ENCODE results near the gene TAF11L12.
"Not testable (repeated sequence)": the region's sequence is repeated elsewhere in the genome, so short reads cannot be mapped to it uniquely, and the experiment has no call there.

DNA sequence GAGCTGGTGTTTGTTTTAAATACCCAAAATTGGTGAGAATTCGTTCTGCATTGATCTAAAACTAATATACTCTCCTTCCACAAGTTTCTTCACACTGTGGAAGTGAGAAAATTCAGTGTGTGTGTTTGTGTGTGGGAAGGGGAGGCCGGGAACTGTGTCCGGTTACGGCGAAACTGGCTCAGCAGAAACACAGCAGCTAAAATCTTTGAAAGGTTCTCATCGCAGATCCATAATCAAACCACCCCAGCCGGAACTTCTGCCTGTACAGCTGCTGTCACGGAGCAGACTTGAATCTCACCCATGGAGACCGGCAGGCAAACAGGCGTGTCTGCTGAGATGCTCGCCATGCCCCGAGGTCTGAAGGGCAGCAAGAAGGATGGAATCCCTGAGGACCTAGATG is 21.6 kb downstream of the TAF11L12 start, which contains the start of gene TAF11L13:
- TF ChIP-seq, protein P1, sequence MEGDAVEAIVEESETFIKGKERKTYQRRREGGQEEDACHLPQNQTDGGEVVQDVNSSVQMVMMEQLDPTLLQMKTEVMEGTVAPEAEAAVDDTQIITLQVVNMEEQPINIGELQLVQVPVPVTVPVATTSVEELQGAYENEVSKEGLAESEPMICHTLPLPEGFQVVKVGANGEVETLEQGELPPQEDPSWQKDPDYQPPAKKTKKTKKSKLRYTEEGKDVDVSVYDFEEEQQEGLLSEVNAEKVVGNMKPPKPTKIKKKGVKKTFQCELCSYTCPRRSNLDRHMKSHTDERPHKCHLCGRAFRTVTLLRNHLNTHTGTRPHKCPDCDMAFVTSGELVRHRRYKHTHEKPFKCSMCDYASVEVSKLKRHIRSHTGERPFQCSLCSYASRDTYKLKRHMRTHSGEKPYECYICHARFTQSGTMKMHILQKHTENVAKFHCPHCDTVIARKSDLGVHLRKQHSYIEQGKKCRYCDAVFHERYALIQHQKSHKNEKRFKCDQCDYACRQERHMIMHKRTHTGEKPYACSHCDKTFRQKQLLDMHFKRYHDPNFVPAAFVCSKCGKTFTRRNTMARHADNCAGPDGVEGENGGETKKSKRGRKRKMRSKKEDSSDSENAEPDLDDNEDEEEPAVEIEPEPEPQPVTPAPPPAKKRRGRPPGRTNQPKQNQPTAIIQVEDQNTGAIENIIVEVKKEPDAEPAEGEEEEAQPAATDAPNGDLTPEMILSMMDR (conservative IDR thresholded peaks at IDR 0.05; ENCODE audit: low read depth, low read length): not testable (repeated sequence)
- TF ChIP-seq EZH2phosphoT487 (IDR thresholded peaks at IDR 0.05; ENCODE audit: borderline replicate concordance, low read length); EZH2 (IDR thresholded peaks at IDR 0.05; ENCODE audit: low read length, unreplicated experiment): not testable (repeated sequence)
